H1 (cell line): ENCODE data around the gene INPP5A. TPM values are rescaled to one million over a fixed set of nuclear protein-coding genes. Genes with fewer than 3 reads are reported as not detected.

Experiments used
- CTCF ChIA-PET: fragments of 300-600 bp; sonication (Branson Sonifier 250); formaldehyde crosslinking; loops from one replicate; lab custom pipeline; 2021; ENCODE audit not compliant: partially characterized antibody; lab: Charles Lee
- POLR2A ChIA-PET: fragments of 300-600 bp; sonication (Branson Sonifier 250); formaldehyde crosslinking; loops from one replicate; lab custom pipeline; 2021; ENCODE audit warnings: inconsistent platforms; ENCODE audit not compliant: partially characterized antibody; lab: Charles Lee
- DNase-seq, 2 experiments: peaks; one replicate each; pipeline versions ENCODE4 v3.0.0 to v3.0.0-alpha.2; 2010 to 2022; ENCODE audit warnings: low spot score in 2 of 2, low read depth in 1 of 2, mixed read lengths in 1 of 2
- FAIRE-seq: peaks from 2 replicates; lab custom pipeline; 2011; peaks lifted over from hg19 to GRCh38; lab: Jason Lieb, UNC
- H2AFZ ChIP-seq: 2 replicates; pipeline ENCODE4 v1.8.1; 2012; ENCODE audit warnings: low read length, inconsistent platforms
- H2AK5ac ChIP-seq: 2 replicates; pipeline ENCODE4 v1.6.1; 2013; ENCODE audit warnings: low read depth, low read length
- H2BK120ac ChIP-seq: replicated peaks from 2 replicates; pipeline ENCODE3; 2013; ENCODE audit warnings: low read depth, low read length, inconsistent platforms
- H2BK12ac ChIP-seq: 2 replicates; pipeline ENCODE4 v1.6.1; 2013; ENCODE audit warnings: low read depth, low read length
- H2BK15ac ChIP-seq: 2 replicates; pipeline ENCODE4 v1.6.1; 2013; ENCODE audit warnings: low read length
- H2BK20ac ChIP-seq: 2 replicates; pipeline ENCODE4 v1.6.1; 2013; ENCODE audit warnings: low read length
- H2BK5ac ChIP-seq: 2 replicates; pipeline ENCODE4 v1.6.1; 2013; ENCODE audit warnings: low read depth, low read length
- H3K14ac ChIP-seq: 2 replicates; pipeline ENCODE4 v1.6.1; 2013; ENCODE audit warnings: inconsistent platforms; ENCODE audit not compliant: insufficient read length
- H3K18ac ChIP-seq: 2 replicates; pipeline ENCODE4 v1.6.1; 2013; ENCODE audit warnings: low read length; ENCODE audit errors: extremely low read depth
- H3K23ac ChIP-seq: 2 replicates; pipeline ENCODE4 v1.6.1; 2013; ENCODE audit warnings: inconsistent platforms; ENCODE audit not compliant: insufficient read length
- H3K23me2 ChIP-seq: 2 replicates; pipeline ENCODE4 v1.6.1; 2013; ENCODE audit warnings: low read depth, low read length
- H3K27ac ChIP-seq: 2 replicates; pipeline ENCODE4 v1.6.1; 2011; ENCODE audit warnings: low read depth, low read length, inconsistent platforms
- H3K27me3 ChIP-seq, 4 experiments: replicated peaks in 1 of 4; 1 replicate in 1 of 4; 2 replicates in 3 of 4; pipeline versions ENCODE4 v1.6.1 to v1.8.1; 2011 to 2013; ENCODE audit warnings: low read length in 3 of 4, mild to moderate bottlenecking in 3 of 4, inconsistent platforms in 2 of 4, mixed read lengths in 2 of 4, moderate library complexity in 1 of 4; ENCODE audit not compliant: control insufficient read depth in 3 of 4, insufficient read depth in 3 of 4; ENCODE audit errors: extremely low read depth in 1 of 4
- H3K36me3 ChIP-seq, 4 experiments: 2 replicates each; pipeline versions ENCODE4 v1.6.1 to v1.8.1; 2011 to 2013; ENCODE audit warnings: mild to moderate bottlenecking in 4 of 4, low read length in 3 of 4, moderate library complexity in 2 of 4, control low read depth in 1 of 4, inconsistent platforms in 1 of 4; ENCODE audit not compliant: insufficient read depth in 4 of 4, control insufficient read depth in 2 of 4
- H3K4ac ChIP-seq: replicated peaks from 2 replicates; pipeline ENCODE3; 2013; ENCODE audit warnings: low read length, low read depth, mixed read lengths, inconsistent platforms; ENCODE audit not compliant: insufficient read length
- H3K4me1 ChIP-seq, 4 experiments: replicated peaks in 1 of 4; 1 replicate in 1 of 4; 2 replicates in 3 of 4; pipeline versions ENCODE4 v1.6.1 to v1.8.1; 2011 to 2013; ENCODE audit warnings: low read length in 3 of 4, inconsistent platforms in 2 of 4, mixed read lengths in 1 of 4; ENCODE audit not compliant: insufficient read depth in 4 of 4, control insufficient read depth in 3 of 4
- H3K4me2 ChIP-seq, 2 experiments: 2 replicates each; pipeline versions ENCODE4 v1.6.1 to v1.8.1; 2011 to 2013; ENCODE audit warnings: low read depth in 2 of 2, low read length in 2 of 2, control low read depth in 1 of 2, inconsistent platforms in 1 of 2, mild to moderate bottlenecking in 1 of 2; ENCODE audit not compliant: insufficient read depth in 1 of 2
- H3K4me3 ChIP-seq, 4 experiments: fragments of 200-600, 300-600 bp in 1 of 4; sonication (generic), shearing (Covaris generic), sonication (Bioruptor Twin) in 1 of 4; 2 replicates each; pipeline versions ENCODE4 v1.5.1 to v1.8.1; 2011 to 2016; ENCODE audit warnings: low read length in 4 of 4, low read depth in 3 of 4, control low read depth in 2 of 4, inconsistent platforms in 2 of 4, mild to moderate bottlenecking in 2 of 4, mixed read lengths in 1 of 4, moderate library complexity in 1 of 4; ENCODE audit not compliant: insufficient read depth in 2 of 4; ENCODE audit errors: extremely low read depth in 1 of 4
- H3K56ac ChIP-seq: replicated peaks from 2 replicates; pipeline ENCODE3; 2013; ENCODE audit warnings: low read depth, mild to moderate bottlenecking, mixed read lengths, low read length, inconsistent platforms; ENCODE audit not compliant: insufficient read length
- H3K79me1 ChIP-seq: 2 replicates; pipeline ENCODE4 v1.6.1; 2013; ENCODE audit warnings: low read depth, low read length, control low read depth
- H3K79me2 ChIP-seq, 2 experiments: 2 replicates each; pipeline versions ENCODE4 v1.6.1 to v1.8.1; 2012 to 2013; ENCODE audit warnings: low read length in 2 of 2, mild to moderate bottlenecking in 2 of 2, inconsistent platforms in 1 of 2; ENCODE audit not compliant: insufficient read depth in 2 of 2, control insufficient read depth in 1 of 2
- H3K9ac ChIP-seq, 4 experiments: replicated peaks in 1 of 4; 1 replicate in 1 of 4; 2 replicates in 3 of 4; pipeline versions ENCODE4 v1.6.1 to v1.8.1; 2011 to 2013; ENCODE audit warnings: low read depth in 3 of 4, low read length in 3 of 4, control low read depth in 2 of 4, mild to moderate bottlenecking in 2 of 4, moderate library complexity in 2 of 4, inconsistent platforms in 1 of 4; ENCODE audit errors: extremely low read depth in 1 of 4
- H3K9me3 ChIP-seq, 2 experiments: 2 replicates each; pipeline versions ENCODE4 v1.6.1 to v1.8.1; 2012 to 2013; ENCODE audit warnings: mild to moderate bottlenecking in 2 of 2, moderate library complexity in 2 of 2, control low read depth in 1 of 2, inconsistent platforms in 1 of 2, low read depth in 1 of 2, low read length in 1 of 2, mixed read lengths in 1 of 2; ENCODE audit not compliant: insufficient read depth in 2 of 2
- H4K20me1 ChIP-seq, 2 experiments: replicated peaks in 1 of 2; 2 replicates each; pipeline versions ENCODE3 to v1.8.1; 2011 to 2013; ENCODE audit warnings: inconsistent platforms in 2 of 2, low read length in 2 of 2, mild to moderate bottlenecking in 1 of 2; ENCODE audit not compliant: insufficient read depth in 2 of 2, control insufficient read depth in 1 of 2
- H4K5ac ChIP-seq: 2 replicates; pipeline ENCODE4 v1.6.1; 2013; ENCODE audit warnings: low read length, low read depth, mixed read lengths, inconsistent platforms; ENCODE audit not compliant: insufficient read length
- H4K8ac ChIP-seq: 2 replicates; pipeline ENCODE4 v1.8.0; 2013; ENCODE audit warnings: mild to moderate bottlenecking, moderate library complexity, low read length, inconsistent platforms; ENCODE audit not compliant: insufficient read depth; ENCODE audit errors: extremely low read depth
- H4K91ac ChIP-seq: replicated peaks from 2 replicates; pipeline ENCODE3; 2013; ENCODE audit warnings: low read length, mixed read lengths, inconsistent platforms; ENCODE audit not compliant: insufficient read length
- BACH1 ChIP-seq: IDR thresholded peaks from 2 replicates; pipeline ENCODE4 v1.6.1; 2012; ENCODE audit warnings: low read length, improper control_type of control experiment
- GTF2F1 ChIP-seq: IDR thresholded peaks from 2 replicates; pipeline ENCODE4 v1.6.1; 2012; ENCODE audit warnings: low read depth, low read length, improper control_type of control experiment, borderline replicate concordance
- SAP30 ChIP-seq: fragments of 300-600 bp; sonication (generic); IDR thresholded peaks from 2 replicates; pipeline ENCODE4 v1.7.1; 2012; ENCODE audit warnings: low read length, moderate library complexity, mild to moderate bottlenecking, inconsistent platforms; ENCODE audit not compliant: insufficient read depth, insufficient replicate concordance
- SIX5 ChIP-seq: IDR thresholded peaks from 2 replicates; pipeline ENCODE4 v1.6.1; 2011; ENCODE audit warnings: mild to moderate bottlenecking, low read depth, low read length
- TAF7 ChIP-seq: optimal IDR thresholded peaks from 2 replicates; pipeline ENCODE3; 2011; ENCODE audit warnings: low read depth, mild to moderate bottlenecking, inconsistent platforms, low read length, moderate library complexity, borderline replicate concordance
- USF2 ChIP-seq: IDR thresholded peaks from 2 replicates; pipeline ENCODE4 v1.6.1; 2011; ENCODE audit warnings: low read length, improper control_type of control experiment
- WGBS, 2 experiments: shearing (Covaris generic) in 1 of 2; methylation state at CpG; one replicate each; pipeline versions ENCODE4 v1.1.6 to v1.1.7; 2013 to 2015; ENCODE audit warnings: low lambda C conversion rate in 2 of 2, mixed read lengths in 2 of 2, inconsistent platforms in 1 of 2, low coverage in 1 of 2, missing lambda C conversion rate in 1 of 2; ENCODE audit not compliant: insufficient replicate concordance in 2 of 2, insufficient coverage in 1 of 2, insufficient read length in 1 of 2; ENCODE audit errors: extremely low coverage in 1 of 2, missing lambda C conversion rate in 1 of 2; 5-methylcytosine and 5-hydroxymethylcytosine counted together
- polyA plus RNA-seq, 7 experiments: library from polyadenylated mRNA; depleted of rRNA in 3 of 7; stranded (reverse) in 5 of 7; unstranded in 2 of 7; fragments of >200 nt in 5 of 7; fragments of 200-250 nt in 2 of 7; gene quantifications; 1 replicate in 5 of 7; 2 replicates in 1 of 7; 4 replicates in 1 of 7; pipeline versions ENCODE4 v1.2.1 to v1.2.3, GENCODE V29; 2011 to 2013; ENCODE audit warnings: missing spikeins in 2 of 7, mixed read lengths in 2 of 7
- total RNA-seq: library from RNA; stranded (reverse); fragmentation: NEBNext Ultra II Directional; extraction: Animal tissue kit (Norgen Biotek cat#: 25700); gene quantifications from 2 replicates; pipeline ENCODE4 v1.2.1, GENCODE V29; 2021

Gene INPP5A
- total and polyA plus RNA-seq, 2 of the 8 experiments (the other 6 are each of a cell fraction or from before 2014, with no cell fraction given): 19.7 to 27.5 TPM

- Histone ChIP-seq H4K20me1 (no peaks in the 10 kb centered on the region), H3K23ac (no peak overlapping the region), H3K4me1 (no peaks in the 10 kb centered on the region; a peak in 1 of 7 replicates), H3K79me1 (no peaks in the 10 kb centered on the region), H2BK120ac (no peak overlapping the region), H2BK12ac (no peak overlapping the region), H3K4me3 (no peak overlapping the region), H2BK5ac (no peak overlapping the region), H3K18ac (no peak overlapping the region), H3K27ac (no peak overlapping the region), H3K14ac (no peak overlapping the region), H3K56ac (no peak overlapping the region), H3K36me3 (no peaks in the 10 kb centered on the region), H4K8ac (peak overlapping the region; percentile 11; the same call in 1 of the 2 replicates), H3K27me3 (peaks cover 0 to 4% (median 0%) of the 10 kb centered on the region in 4 experiments; a peak in 1 of 7 replicates), H2BK20ac (no peak overlapping the region), H2BK15ac (no peak overlapping the region), H4K5ac (no peak overlapping the region), H2AK5ac (no peak overlapping the region), H3K4me2 (no peak overlapping the region), H3K9ac (no peak overlapping the region), H2AFZ (no peak overlapping the region), H4K91ac (no peak overlapping the region), H3K4ac (no peak overlapping the region), H3K9me3 (peaks cover 0 to 15% of the 10 kb centered on the region in 2 experiments; a peak in 1 of 4 replicates), H3K79me2 (no peaks in the 10 kb centered on the region), H3K23me2 (no peaks in the 10 kb centered on the region)
- CTCF ChIA-PET: interaction anchor here (1.0 kb wide), 1 partner anchor 13 kb away, joined by 3 read pairs; no protein-coding TSS in a partner anchor
- no peak for TF ChIP-seq SAP30
- no peak for TF ChIP-seq TAF7
- no peak for TF ChIP-seq USF2
- TF ChIP-seq SIX5: no peak
- no peak for TF ChIP-seq BACH1
- TF ChIP-seq GTF2F1: no peak
- FAIRE-seq (no peak), DNase-seq (no peak)
- POLR2A ChIA-PET: no interaction called here
- WGBS, 2 experiments: 91% methylated on average over 20 of the region's 21 CpGs; no CpG with 5 or more reads in 1 of the 2 experiments
These were observed 48.4 kb upstream of the INPP5A start for GRCh38 chr10:132489053-132489703.
